ENCODE results near the gene MED13L. TPM values are rescaled to one million over a fixed set of nuclear protein-coding genes. Genes with fewer than 3 reads are reported as not detected.

Gene MED13L
- total and polyA plus RNA-seq, 2 of the 8 experiments (the other 6 are each of a cell fraction or from before 2014, with no cell fraction given): 15.9 to 51.7 TPM

- TF ChIP-seq ZNF274 (IDR thresholded peaks at IDR 0.05; ENCODE audit: borderline replicate concordance, extremely low read depth, low read length) (no peak), CBX8 (IDR thresholded peaks at IDR 0.05; ENCODE audit: borderline replicate concordance, low read depth, low read length) (no peak)
Observed at GRCh38 chr12:116233669-116234068, 43.8 kb downstream of the MED13L start (continued).
